ENCODE results near the gene ZNF280D.
A peak's percentile ranks its signal among the peaks of the same experiment; 100 is the strongest.
"Not testable (repeated sequence)": the region's sequence is repeated elsewhere in the genome, so short reads cannot be mapped to it uniquely, and the experiment has no call there.

ZNF280D gene

GRCh38 chr15:56715220-56715619 is 18.1 kb downstream of the ZNF280D start:
- no peak for DNase-seq

- DNase-seq: not testable (repeated sequence)
These were observed 23.8 kb downstream of the ZNF280D start for GRCh38 chr15:56709502-56709901.

GRCh38 chr15:56699743-56700142 is 33.6 kb downstream of the ZNF280D start:
- DNase-seq: no peak

DNA sequence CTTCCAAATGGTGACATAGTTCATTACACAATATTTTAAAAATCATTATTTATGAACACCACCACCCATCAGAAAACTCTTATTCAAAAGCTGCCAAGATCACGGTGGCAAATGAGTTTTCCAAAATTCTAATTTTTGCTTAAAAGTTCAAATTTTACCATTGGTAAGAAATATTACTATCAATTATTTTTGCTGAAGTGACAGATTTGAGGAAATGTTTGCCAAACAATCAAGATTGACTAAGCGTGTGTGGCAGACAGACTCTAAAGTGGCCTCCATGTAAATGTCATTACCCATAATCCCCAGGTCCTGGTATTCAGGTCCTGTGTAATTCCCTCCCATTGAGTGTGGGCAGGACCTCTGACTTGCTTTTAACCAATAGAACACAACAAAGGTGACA is 35.0 kb downstream of the ZNF280D start:
- no peak for DNase-seq

DNA sequence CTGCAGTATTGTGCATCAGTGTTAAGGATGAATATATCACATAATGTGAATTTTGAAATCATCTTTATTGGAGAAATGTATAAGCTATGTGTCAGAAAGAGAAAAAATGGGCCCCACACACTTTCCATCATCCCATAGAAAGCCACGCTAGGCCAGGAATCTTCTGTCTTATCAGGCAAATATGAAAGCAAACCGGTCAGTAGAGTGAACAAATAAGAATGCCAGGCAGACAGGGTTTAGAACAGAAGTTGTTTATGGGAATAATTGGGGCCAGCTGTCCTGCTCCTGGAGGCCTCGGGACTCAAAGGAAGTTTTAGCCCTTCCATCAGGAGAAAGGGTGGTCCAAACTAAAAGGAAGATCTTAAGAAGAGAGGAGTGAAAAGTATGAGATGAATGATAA is 39.5 kb downstream of the ZNF280D start:
- DNase-seq: no peak

- DNase-seq: no peak
These were observed 42.6 kb downstream of the ZNF280D start for GRCh38 chr15:56690733-56691132.

DNA sequence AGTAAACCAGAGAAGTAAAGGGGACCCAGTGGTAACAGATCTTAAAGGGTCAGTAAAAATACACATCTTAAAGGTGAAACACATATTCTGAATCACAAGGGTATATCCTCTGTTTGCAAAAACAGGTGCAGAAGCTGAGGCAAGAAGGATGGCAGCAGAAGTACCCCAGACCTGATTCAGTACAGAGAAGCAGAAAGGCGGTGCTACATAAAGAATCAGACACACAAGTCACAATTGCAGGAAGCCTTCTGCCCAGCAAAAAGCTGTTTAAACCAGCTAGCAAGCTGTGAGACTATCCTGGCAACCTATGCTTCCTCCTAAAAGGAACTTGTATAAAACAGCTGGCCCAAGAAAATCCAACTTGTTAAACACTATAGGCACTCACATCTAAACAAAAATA is 49.4 kb downstream of the ZNF280D start:
- DNase-seq: no peak

GRCh38 chr15:56681113-56681512 is 52.2 kb downstream of the ZNF280D start:
- DNase-seq: no peak

DNA sequence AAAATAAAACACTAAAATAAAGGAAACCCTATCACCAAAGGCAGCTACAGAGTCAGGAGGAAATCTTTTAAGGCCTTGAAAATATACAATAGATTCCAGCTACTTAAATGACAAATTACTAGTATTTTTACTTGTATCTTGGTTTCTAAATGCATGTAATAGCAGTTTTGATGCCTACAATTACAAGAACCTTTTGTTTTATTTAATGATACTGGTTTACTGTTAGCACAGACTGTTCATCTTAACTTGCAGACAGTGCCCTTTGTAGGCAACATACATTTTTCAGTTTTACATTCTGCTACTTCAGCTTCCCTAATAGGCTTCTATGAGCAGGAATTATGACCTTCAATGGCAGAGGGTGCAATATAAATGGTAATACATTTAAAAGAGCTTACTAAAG is 54.1 kb downstream of the ZNF280D start:
- no peak for DNase-seq

- no peak for DNase-seq
These were observed 54.7 kb downstream of the ZNF280D start for GRCh38 chr15:56678571-56678970.

- DNase-seq: no peak
These were observed 56.0 kb downstream of the ZNF280D start for GRCh38 chr15:56677271-56677670.

GRCh38 chr15:56675930-56676329 is 57.4 kb downstream of the ZNF280D start:
- DNase-seq: no peak

GRCh38 chr15:56674857-56675256 is 58.5 kb downstream of the ZNF280D start:
- no peak for DNase-seq

DNA sequence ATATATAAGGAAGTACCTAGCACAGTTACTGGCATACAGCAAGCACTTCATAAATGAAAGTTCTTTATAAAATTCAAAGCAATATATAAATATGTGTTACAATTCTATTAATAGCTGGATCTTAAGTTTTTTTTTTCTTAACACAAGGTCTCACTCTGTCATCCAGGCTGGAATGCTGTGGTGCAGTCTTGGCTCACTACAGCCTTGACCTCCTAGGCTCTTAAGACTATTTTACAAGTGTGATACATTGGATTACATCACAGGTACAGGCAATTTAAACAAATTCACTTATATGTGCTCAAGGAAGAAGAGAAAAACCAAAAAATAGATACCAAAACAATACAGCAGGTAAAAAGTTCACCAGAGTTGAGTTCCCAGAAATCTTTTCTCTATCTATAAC is 60.6 kb downstream of the ZNF280D start:
- DNase-seq: no peak

- DNase-seq: peak; percentile 62
These were observed 65.8 kb downstream of the ZNF280D start for GRCh38 chr15:56667517-56667916.

- DNase-seq: no peak
These were observed 72.4 kb downstream of the ZNF280D start for GRCh38 chr15:56660943-56661342.

DNA sequence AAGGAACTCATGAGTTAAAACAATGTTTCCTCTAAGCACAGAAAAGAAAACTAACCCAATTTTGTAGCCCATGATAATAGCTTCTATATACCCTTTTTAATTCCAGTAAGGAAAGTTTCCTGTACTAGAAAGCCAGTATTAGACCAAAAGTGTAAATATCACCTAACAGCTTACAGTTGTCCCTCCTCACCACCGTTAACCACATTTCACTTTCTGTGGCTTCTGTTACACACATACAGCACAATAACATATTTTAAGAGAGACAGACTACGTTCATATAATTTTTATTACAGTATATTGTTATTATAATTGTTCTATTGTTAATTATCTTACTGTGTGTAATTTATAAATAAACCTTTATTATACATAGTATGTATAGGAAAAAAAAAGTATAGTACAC is 74.1 kb downstream of the ZNF280D start:
- no peak for DNase-seq

DNA sequence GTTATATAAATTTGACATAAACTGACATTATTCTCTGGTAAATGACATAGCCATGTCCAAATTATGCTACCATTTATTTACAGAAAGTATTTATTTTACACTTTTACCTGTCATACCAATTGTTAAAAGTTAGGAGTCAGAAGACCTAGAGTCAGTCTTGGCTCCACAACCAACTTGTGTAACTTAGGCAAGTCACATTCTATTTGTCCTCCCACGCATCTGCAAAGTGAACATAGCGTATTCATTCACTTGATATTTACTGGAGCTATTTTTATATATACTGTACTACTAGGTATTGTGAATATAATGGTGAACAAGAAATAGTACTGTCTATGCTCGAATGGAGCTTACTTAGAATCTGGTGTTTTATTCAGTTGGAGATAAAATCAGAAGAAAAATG is 78.7 kb downstream of the ZNF280D start:
- no peak for DNase-seq

- DNase-seq: no peak
These were observed 79.1 kb downstream of the ZNF280D start for GRCh38 chr15:56654216-56654615.

DNA sequence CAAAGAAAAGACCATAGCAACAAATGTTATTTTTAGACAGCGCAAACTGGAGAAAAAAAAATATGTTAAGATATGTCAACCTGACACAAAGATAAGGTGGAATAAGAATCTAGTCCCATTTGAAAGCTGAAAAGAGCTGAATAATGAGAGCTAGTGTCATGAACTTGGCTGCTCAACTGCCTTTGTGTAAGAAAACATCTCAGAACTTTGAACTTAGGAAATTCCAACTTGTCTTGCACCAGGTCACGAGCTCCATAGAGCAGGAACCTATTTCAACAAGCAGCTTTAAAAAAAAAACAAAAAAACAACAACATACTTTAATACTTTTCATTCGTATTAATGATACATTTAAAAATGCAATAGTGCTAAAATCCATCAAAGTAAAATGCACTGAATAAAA is 79.5 kb downstream of the ZNF280D start:
- no peak for DNase-seq

GRCh38 chr15:56653107-56653506 is 80.2 kb downstream of the ZNF280D start:
- no peak for DNase-seq

DNA sequence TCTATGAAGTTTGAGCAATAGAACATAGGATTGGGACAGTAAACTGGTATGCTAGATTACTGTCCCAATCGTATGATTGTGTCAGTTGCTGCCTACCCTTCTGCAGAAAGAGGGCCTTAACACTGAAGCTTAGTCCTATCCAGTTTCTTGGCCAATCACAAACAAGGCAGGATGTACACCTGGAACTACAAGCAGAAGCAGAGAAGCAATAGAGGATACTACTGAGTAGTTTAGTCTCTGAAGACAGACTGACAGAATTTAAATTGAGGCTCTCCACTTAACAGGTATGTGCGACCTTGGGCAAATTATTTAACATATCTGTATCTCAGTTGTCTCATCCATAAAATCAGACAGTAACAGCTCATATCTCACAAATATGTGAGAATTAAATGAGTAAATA is 85.0 kb downstream of the ZNF280D start:
- DNase-seq: no peak

- DNase-seq: no peak
These were observed 92.8 kb downstream of the ZNF280D start for GRCh38 chr15:56640549-56640948.

DNA sequence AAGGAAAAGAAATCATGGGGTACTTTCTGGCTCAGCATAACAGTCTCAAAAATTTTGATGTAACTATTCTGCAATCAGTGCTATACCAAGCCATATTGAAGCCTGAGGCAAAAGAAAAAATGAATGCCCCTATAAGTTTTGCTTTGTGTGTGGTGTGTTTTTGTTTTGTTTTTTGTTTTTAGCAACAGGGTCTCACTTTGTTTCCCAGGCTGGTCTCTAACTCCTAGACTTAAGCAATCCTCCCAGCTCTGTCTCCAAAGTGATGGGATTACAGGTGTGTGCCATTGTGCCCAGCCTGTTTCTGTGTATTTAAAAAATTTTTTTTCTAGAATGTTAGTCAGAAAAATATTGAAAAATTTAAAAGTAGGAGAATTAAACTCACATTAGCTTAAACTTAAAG is 93.2 kb downstream of the ZNF280D start:
- DNase-seq: no peak

DNA sequence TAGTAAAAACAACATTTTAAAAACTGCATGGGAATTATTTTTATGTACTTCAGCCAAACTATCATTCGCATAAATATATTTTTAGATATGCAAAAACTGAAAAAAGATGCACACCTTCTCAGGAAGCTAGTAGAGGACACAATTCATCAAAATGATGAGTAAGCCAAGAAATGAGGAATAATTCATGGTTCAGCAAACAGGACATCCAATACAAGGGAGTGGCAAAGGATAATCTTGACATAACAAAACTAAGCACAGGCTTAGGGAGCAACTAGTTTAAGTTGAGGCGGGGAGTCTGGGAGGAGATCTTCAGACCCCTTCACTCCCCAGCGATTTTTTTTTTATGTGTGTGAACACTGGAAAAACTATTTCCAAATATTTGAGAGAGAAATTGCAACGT is 93.7 kb downstream of the ZNF280D start:
- no peak for DNase-seq

- no peak for DNase-seq
These were observed 101.5 kb downstream of the ZNF280D start for GRCh38 chr15:56631765-56632164.
